Nephron (organoid): ENCODE measurements around the gene SORCS2.

ENCODE experiments used
- H3K27ac Mint-ChIP-seq, 3 experiments: 2 replicates each; pipeline ENCODE4 v1.8.0; 2020; ENCODE audit warnings: mixed read lengths in 3 of 3, mild to moderate bottlenecking in 2 of 3, moderate library complexity in 1 of 3
- H3K27me3 Mint-ChIP-seq: 2 replicates; pipeline ENCODE4 v1.8.0; 2021; ENCODE audit warnings: low read depth, mild to moderate bottlenecking, moderate library complexity, mixed read lengths
- H3K36me3 Mint-ChIP-seq: 2 replicates; pipeline ENCODE4 v1.8.0; 2020; ENCODE audit warnings: low read depth, mixed read lengths
- H3K4me1 Mint-ChIP-seq: 2 replicates; pipeline ENCODE4 v1.8.0; 2020; ENCODE audit warnings: mixed read lengths
- H3K4me3 Mint-ChIP-seq, 3 experiments: 2 replicates each; pipeline ENCODE4 v1.8.0; 2020; ENCODE audit warnings: mild to moderate bottlenecking in 3 of 3, mixed read lengths in 3 of 3, moderate library complexity in 2 of 3
- H3K9me3 Mint-ChIP-seq: 2 replicates; pipeline ENCODE4 v1.8.0; 2020; ENCODE audit warnings: mixed read lengths
- CTCF ChIP-seq, 3 experiments: fragments of 200-600 bp; sonication (generic); IDR thresholded peaks; one replicate each; pipeline ENCODE4 v1.5.0; 2021; ENCODE audit warnings: antibody characterized with exemption in 3 of 3; ENCODE audit not compliant: unreplicated experiment in 3 of 3

The SORCS2 gene

GRCh38 chr4:7433376-7434140 lies 241.2 kb downstream of the SORCS2 start:
- H3K4me3 Mint-ChIP-seq = no peak overlapping the region
- peaks cover 12% of the 10 kb centered on the region for H3K27me3 Mint-ChIP-seq
- H3K9me3 Mint-ChIP-seq = no peaks in the 10 kb centered on the region
- H3K27ac Mint-ChIP-seq = no peak overlapping the region
- no peaks in the 10 kb centered on the region for H3K36me3 Mint-ChIP-seq
- no peak for TF ChIP-seq CTCF (IDR thresholded peaks at IDR 0.05; ENCODE audit: unreplicated experiment in 3 of 3)
- H3K4me1 Mint-ChIP-seq = peaks cover 12% of the 10 kb centered on the region

GRCh38 chr4:7434141-7434765 lies 241.9 kb downstream of the SORCS2 start:
- Mint-ChIP-seq H3K36me3 (peaks cover 2% of the 10 kb centered on the region), H3K4me1 (peaks cover 12% of the 10 kb centered on the region), H3K9me3 (peaks cover 2% of the 10 kb centered on the region), H3K27me3 (peaks cover 12% of the 10 kb centered on the region), H3K4me3 (no peak overlapping the region), H3K27ac (no peak overlapping the region)
- no peak for TF ChIP-seq CTCF (IDR thresholded peaks at IDR 0.05; ENCODE audit: unreplicated experiment in 3 of 3)

GRCh38 chr4:7434766-7435150 lies 242.4 kb downstream of the SORCS2 start, which contains the start of gene PSAPL1:
TSS of gene PSAPL1 (minus strand) at chr4:7434930. CDS start at chr4:7434879, 51 bp downstream.
- H3K36me3 Mint-ChIP-seq = peaks cover 5% of the 10 kb centered on the region
- H3K27me3 Mint-ChIP-seq = peaks cover 12% of the 10 kb centered on the region
- H3K27ac Mint-ChIP-seq = no peak within 1 kb of the TSS
- peaks cover 15% of the 10 kb centered on the region for H3K4me1 Mint-ChIP-seq
- no peak for TF ChIP-seq CTCF (IDR thresholded peaks at IDR 0.05; ENCODE audit: unreplicated experiment in 3 of 3)
- H3K9me3 Mint-ChIP-seq = peaks cover 6% of the 10 kb centered on the region
- no peak within 1 kb of the TSS for H3K4me3 Mint-ChIP-seq

DNA sequence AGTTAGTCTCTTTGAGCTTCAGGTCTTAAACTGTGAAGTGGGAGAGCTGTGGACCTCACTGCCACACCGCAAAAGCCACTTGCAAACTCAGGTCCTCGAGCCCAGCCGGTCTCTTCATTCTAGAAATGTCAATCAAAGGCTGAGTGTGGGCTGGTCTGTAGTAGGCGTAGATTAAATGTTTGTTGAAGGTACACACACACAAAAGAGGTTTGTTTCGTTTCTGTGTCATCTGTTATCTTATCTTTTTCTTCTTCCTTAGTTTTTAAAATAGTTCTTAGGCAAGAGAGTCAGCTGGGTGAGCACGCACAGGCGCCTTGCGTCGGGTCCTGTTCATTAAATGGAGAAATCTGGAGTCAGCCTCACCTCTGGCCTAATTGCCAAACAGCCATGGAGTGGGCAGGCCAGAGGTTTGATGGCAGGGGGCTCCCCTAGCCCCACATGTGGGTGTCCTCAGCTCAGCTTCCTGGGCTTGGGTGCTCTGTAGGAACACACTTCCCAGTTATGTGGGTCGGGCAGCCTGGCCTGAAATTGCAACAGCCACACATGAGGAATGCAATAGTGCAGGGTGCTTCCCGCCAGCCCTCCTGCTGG lies 243.2 kb downstream of the SORCS2 start:
- H3K27ac Mint-ChIP-seq = no peak overlapping the region
- no peak overlapping the region for H3K4me3 Mint-ChIP-seq
- peaks cover 12% of the 10 kb centered on the region for H3K27me3 Mint-ChIP-seq
- peaks cover 5% of the 10 kb centered on the region for H3K36me3 Mint-ChIP-seq
- H3K4me1 Mint-ChIP-seq = peaks cover 19% of the 10 kb centered on the region
- no peak for TF ChIP-seq CTCF (IDR thresholded peaks at IDR 0.05; ENCODE audit: unreplicated experiment in 3 of 3)
- peaks cover 6% of the 10 kb centered on the region for H3K9me3 Mint-ChIP-seq

DNA sequence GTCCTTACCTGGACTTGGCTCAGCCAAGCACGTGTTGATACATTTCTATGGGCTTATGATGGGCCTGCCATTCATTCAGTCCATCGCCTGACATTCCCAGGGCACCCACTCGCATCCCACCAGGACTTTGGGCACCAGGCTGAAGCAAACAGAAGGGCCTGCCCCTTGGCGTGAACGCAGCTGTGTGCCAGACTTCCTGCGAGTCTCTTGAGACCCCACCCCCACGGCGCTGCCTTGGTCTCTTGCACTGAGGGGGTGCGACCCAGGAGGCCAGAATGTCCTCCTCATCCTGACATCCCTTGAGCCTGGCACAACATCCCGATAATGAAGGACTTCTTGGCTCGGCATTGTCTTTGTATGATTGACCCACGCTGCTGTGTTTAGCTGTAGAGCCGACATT lies 243.9 kb downstream of the SORCS2 start:
- Mint-ChIP-seq H3K4me3 (no peak overlapping the region), H3K9me3 (peaks cover 6% of the 10 kb centered on the region), H3K27me3 (peaks cover 12% of the 10 kb centered on the region)

More for the DNA sequence above, 243.9 kb downstream of the SORCS2 start:
- TF ChIP-seq CTCF (IDR thresholded peaks at IDR 0.05; ENCODE audit: unreplicated experiment in 3 of 3) = no peak
- no peak overlapping the region for H3K27ac Mint-ChIP-seq
- peaks cover 5% of the 10 kb centered on the region for H3K36me3 Mint-ChIP-seq
- H3K4me1 Mint-ChIP-seq = peaks cover 19% of the 10 kb centered on the region
